GM19025 (cell line): Measurements from ENCODE around the gene GRIK4.

ENCODE experiments used
- ATAC-seq: cut with Tn5 transposase; IDR thresholded peaks from one replicate; pipeline ENCODE4 v1.9.1; 2021; ENCODE audit warnings: mild to moderate bottlenecking, low read depth, moderate library complexity; ENCODE audit not compliant: unreplicated experiment

Gene GRIK4

GRCh38 chr11:120859552-120860295, 348.2 kb downstream of the GRIK4 start:
- no peak for ATAC-seq

- no peak for ATAC-seq
These were observed 351.8 kb downstream of the GRIK4 start for GRCh38 chr11:120863359-120863758.

DNA sequence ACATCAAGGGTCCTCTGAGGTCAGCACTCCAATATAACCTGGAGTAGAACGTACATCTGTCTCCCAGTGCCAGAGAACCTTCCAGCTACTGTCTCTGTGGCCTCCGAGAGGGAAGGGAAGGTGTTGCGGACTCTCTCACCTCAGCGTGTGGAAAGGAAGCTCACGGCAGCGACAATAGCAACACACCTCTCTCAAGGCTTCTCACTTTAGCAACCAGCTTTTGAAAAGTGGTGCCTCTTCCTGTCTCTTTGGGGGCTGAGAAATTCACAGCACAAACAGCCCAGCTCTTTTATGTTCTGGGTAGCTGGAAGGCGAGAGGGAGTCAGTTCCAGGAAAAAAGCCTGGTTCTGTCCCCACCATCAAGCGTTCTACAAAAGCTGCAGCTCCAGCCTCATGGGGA, 355.5 kb downstream of the GRIK4 start:
- no peak for ATAC-seq

- no peak for ATAC-seq
These were observed 356.0 kb downstream of the GRIK4 start for GRCh38 chr11:120867531-120867930.

- ATAC-seq = no peak
These were observed 356.4 kb downstream of the GRIK4 start for GRCh38 chr11:120867988-120868387.

GRCh38 chr11:120869097-120869496, 357.5 kb downstream of the GRIK4 start:
- no peak for ATAC-seq

DNA sequence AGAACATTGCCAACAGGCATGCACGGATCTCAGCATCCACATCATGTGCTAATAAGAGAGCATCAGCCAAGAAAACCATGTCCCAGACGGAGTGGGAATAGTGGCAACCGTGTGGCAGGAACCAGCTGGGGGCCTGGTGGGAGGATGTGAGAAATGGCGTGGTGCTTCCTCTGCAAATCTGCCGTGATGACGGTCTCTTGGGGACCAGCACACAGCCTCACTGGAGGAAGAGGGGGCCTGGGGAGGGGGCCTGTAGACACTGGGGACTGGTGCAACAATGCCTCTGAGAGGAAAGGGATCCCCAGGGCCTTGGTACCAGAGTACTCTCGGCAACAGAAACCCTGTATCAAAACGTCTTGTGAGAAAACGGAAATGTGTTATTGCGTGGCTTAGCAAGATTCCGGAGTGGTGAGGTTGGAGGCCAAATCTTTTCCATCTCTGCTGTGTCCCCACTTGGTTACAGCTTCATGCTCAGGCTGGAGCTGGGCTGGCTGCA, 358.0 kb downstream of the GRIK4 start:
- ATAC-seq = no peak

DNA sequence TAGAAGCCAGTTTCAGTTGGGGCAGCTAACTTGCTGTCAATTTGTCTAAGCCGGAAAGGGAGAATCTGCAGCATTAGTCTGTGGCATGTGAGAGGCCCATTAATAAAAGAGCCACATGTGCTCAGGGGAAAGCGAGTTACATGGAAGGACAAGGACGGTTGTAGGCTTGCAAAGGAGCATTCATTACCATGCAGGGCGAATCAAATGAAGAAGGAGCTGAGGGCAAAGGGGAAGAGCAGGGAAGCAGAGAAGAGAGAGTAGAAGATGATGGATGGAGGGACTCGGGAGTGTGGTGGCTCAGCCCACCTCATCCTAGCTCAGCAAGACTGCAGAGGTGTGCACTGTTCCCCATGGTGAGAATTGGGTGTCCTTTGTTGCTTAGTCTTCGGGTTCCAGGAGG, 359.6 kb downstream of the GRIK4 start:
- ATAC-seq = no peak

DNA sequence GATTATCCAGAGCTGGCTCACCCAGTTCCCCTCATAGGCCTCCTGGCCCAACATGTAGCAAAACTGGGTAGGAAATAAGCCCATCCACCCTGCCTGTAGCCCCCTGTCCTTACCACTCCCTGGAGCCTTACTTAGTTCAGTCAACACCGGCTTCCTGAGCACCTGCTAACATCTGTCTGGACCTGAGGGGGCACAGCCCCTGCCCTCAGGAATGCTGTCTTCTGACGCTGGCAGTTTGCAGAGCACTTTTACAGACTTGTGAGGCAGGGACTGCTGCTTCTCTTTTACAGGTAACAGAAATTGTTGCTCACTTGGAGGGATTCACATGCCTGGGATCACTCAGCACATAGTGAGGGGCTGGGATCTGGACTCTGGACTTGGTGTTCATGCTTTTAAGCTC, 360.4 kb downstream of the GRIK4 start:
- no peak for ATAC-seq

DNA sequence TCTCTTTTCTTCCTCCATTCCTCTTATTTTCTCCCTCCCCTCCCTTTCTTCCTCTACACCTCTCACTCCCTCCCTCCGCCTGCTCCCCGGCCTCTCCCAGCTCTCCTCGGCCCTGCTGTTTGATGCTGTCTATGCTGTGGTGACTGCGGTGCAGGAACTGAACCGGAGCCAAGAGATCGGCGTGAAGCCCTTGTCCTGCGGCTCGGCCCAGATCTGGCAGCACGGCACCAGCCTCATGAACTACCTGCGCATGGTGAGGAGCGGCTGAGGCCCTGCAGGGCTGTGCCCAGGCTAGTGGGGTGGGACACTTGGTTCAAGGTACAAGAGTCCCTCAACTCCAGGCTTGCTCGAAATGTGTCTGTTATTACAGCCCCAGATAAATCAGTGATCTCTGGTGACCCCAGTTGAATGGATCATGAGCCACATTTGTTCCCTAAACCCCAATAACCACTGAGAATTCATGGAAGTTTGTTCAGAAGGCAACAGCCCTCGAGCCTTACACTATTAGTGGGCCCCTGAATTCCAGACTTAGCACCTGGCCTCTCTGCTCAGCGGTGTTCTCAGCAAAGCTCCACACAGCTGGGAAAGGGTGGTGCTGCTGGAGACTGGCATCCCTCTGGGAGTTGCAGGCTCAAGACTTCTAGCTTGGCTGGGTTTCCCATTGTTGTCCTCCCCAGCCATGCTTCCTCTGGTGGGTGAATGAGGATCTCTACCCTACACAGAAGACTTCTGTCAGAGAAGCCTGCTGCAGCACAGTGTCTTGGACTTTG, 362.6 kb downstream of the GRIK4 start:
- no peak for ATAC-seq

- no peak for ATAC-seq
These were observed 364.4 kb downstream of the GRIK4 start for GRCh38 chr11:120875986-120876385.

GRCh38 chr11:120877746-120878365, 366.3 kb downstream of the GRIK4 start:
- no peak for ATAC-seq

DNA sequence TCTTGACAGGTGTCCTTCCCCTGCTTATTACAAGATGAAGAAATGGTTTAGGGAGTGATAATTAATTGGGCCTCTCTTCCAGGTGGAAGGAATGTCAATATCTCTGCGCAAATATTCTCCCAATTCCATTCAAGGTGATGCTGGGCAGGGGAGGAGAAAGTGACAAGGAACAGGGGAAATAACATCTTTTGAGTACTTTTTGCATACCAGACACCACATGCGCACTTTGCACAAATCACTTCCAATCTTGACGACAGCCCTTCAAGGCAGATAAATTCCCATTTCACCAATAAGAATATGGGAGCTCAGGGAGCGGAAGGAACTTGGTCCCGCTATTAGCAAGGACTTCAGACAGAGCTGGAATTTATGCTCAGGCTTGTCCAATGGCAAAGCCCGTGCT, 367.2 kb downstream of the GRIK4 start:
- ATAC-seq = no peak

- no peak for ATAC-seq
These were observed 369.1 kb downstream of the GRIK4 start for GRCh38 chr11:120880498-120881175.

DNA sequence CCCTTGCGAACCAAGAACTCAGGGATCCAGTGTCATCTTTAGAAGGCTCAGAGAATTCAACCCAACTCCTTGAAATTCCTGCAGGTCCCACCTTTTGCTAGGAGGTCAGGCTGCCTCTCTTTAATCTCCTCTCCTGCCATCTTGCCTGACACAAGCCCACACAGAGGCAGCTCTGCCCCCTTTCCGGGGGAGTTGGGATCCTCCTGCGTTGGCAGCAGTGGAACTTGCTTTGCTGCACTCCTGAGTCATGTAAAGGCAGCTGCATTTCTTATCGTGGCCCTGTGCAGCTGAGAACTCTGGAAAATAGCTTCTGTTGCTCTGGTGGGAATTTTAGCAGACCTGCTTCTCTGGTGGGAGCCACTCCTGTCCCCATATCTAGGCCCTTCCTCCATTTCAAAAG, 370.0 kb downstream of the GRIK4 start:
- ATAC-seq = no peak

GRCh38 chr11:120882175-120882574, 370.6 kb downstream of the GRIK4 start:
- ATAC-seq = no peak

GRCh38 chr11:120883404-120884080, 372.0 kb downstream of the GRIK4 start:
- no peak for ATAC-seq

- no peak for ATAC-seq
These were observed 372.8 kb downstream of the GRIK4 start for GRCh38 chr11:120884154-120885020.

GRCh38 chr11:120890609-120891320, 379.2 kb downstream of the GRIK4 start:
- no peak for ATAC-seq
